ENCODE data around the gene FHAD1. TPM values are rescaled to one million over a fixed set of nuclear protein-coding genes. Genes with fewer than 3 reads are reported as not detected.

Gene FHAD1
- total and polyA plus RNA-seq, 2 of the 13 experiments (the other 11 are each of a cell fraction or from before 2014, with no cell fraction given), result not detected

DNA sequence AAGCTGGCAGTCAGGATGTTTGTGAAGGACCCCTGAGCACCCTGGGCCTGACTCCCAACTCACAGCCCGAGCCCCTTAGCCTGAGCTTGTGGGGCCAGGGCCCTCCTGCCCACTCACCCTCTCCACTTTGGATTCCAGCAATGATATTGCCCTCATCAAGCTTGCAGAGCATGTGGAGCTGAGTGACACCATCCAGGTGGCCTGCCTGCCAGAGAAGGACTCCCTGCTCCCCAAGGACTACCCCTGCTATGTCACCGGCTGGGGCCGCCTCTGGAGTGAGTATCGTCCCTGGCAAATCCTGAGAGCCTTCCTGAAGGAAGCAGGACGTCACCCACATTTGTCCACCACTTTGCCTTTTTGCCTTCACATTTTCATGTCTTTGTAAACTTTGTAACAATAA is 196.3 kb downstream of the FHAD1 start:
- no TSS peak for BruUV-seq (replicated peaks)

DNA sequence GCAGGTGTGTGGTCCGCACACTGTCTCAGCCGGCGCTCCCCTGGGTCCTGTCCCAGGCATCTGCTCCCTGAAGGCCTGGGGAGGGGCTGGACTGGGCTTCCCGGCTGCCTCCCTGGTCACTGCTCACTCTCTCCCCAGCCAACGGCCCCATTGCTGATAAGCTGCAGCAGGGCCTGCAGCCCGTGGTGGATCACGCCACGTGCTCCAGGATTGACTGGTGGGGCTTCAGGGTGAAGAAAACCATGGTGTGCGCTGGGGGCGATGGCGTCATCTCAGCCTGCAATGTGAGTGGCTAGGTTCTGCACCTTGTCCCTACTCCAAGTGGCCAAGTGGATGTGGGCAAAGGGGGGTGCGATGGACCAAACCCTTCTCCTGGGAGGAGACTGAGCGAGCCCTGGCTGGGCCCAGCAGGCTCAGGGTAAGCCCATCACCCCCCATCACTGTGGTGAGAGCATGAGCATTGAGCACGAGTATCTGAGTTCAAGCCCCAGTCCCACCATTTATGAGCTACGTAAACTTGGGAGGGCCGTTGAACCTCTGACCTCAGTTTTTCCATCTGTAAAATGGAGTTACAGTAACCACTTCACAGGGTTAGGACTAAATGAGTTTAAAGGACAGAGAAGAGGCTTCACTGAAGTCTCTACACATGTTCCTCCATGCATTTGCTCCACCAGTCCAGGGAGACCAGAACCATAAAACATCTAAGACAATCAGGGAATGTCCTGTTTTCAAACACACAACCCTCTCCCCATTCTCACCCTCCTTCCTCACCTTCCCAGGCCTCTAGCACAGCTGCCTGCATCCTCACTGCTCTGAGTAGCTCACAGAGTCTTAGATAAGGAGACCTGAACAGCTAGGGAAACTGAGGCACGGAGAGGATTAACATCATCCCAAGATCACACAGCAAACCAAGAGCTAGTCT is 197.7 kb downstream of the FHAD1 start:
- no peak for FAIRE-seq
- Histone ChIP-seq H3K4me2 (ENCODE audit: low read depth, low read length) (no peak overlapping the region), H3K4me1 (ENCODE audit: insufficient read depth, low read length) (peaks cover 9% of the 10 kb centered on the region; the same call in 1 of the 2 replicates), H4K20me1 (ENCODE audit: insufficient read depth, low read length) (0 out of 2 replicates have a peak, but pooled peaks cover 3% of the 10 kb centered on the region), H3K79me2 (ENCODE audit: insufficient read depth, low read length) (no peaks in the 10 kb centered on the region), H3K27me3 (ENCODE audit: control insufficient read depth in 1 of 2, insufficient read depth in 2 of 2, low read length in 2 of 2) (peaks cover 0 to 11% of the 10 kb centered on the region in 2 experiments; a peak in 3 of 5 replicates), H3K4me3 (replicated peaks in 1 of 3; ENCODE audit: insufficient read depth in 1 of 3, low read depth in 2 of 3, low read length in 3 of 3) (no peak overlapping the region), H3K9ac (ENCODE audit: insufficient read depth, low read depth, low read length) (no peak overlapping the region), H2AFZ (ENCODE audit: low read length) (no peak overlapping the region), H3K9me3 (ENCODE audit: low read length) (no peaks in the 10 kb centered on the region), H3K36me3 (replicated peaks in 1 of 2; ENCODE audit: control insufficient read depth in 1 of 2, insufficient read depth in 2 of 2, low read length in 2 of 2) (no peaks in the 10 kb centered on the region), H3K27ac (ENCODE audit: extremely low read length, insufficient read depth, low read length) (no peak overlapping the region)
- intact Hi-C loops (cut with micrococcal nuclease; ENCODE audit: unreplicated experiment), result no loop called here
- no peak; the same call in 2 of the 3 replicates for ATAC-seq
- DNase-seq (ENCODE audit: low spot score), result no peak
- no peak for TF ChIP-seq WIZ (CRISPR knock-in tag; IDR thresholded peaks at IDR 0.05)
- TF ChIP-seq ZMYM3 (CRISPR knock-in tag; IDR thresholded peaks at IDR 0.05), result peak; percentile 41; the same call in 1 of the 2 replicates
- TF ChIP-seq ZNF629 (CRISPR knock-in tag; conservative IDR thresholded peaks at IDR 0.05), result peak; percentile 86
- no peak for TF ChIP-seq ZNF567 (CRISPR knock-in tag; IDR thresholded peaks at IDR 0.05; ENCODE audit: borderline replicate concordance)
- no peak for TF ChIP-seq FOXP1 (IDR thresholded peaks at IDR 0.05)
- TF ChIP-seq FOXP1 (CRISPR knock-in tag; IDR thresholded peaks at IDR 0.05), result no peak
- no TSS peak for BruUV-seq (replicated peaks)
- 59% methylated on average over 16 of the region's 17 CpGs for WGBS (ENCODE audit: low lambda C conversion rate)
- in situ Hi-C loops (cut with HindIII; ENCODE audit: extremely low pct_ligation_motif_present, low pct_unique_long_range_greater_than_20kb), result no loop called here
- POLR2A ChIA-PET, result no interaction called here
- CTCF ChIA-PET (ENCODE audit: low intra/inter-chr PET ratio, low total read pairs), result no interaction called here

More for the DNA sequence above, 196.3 kb downstream of the FHAD1 start:
- Histone ChIP-seq H3K4me1 (ENCODE audit: insufficient read depth, low read length) (peaks cover 12% of the 10 kb centered on the region), H2AFZ (ENCODE audit: low read length) (no peak overlapping the region), H3K27ac (ENCODE audit: extremely low read length, insufficient read depth, low read length) (no peak overlapping the region), H3K4me3 (replicated peaks in 1 of 3; ENCODE audit: insufficient read depth in 1 of 3, low read depth in 2 of 3, low read length in 3 of 3) (no peak overlapping the region), H3K79me2 (ENCODE audit: insufficient read depth, low read length) (no peaks in the 10 kb centered on the region), H3K9ac (ENCODE audit: insufficient read depth, low read depth, low read length) (no peak overlapping the region), H3K9me3 (ENCODE audit: low read length) (no peaks in the 10 kb centered on the region), H3K36me3 (replicated peaks in 1 of 2; ENCODE audit: control insufficient read depth in 1 of 2, insufficient read depth in 2 of 2, low read length in 2 of 2) (no peaks in the 10 kb centered on the region), H3K4me2 (ENCODE audit: low read depth, low read length) (no peak overlapping the region), H3K27me3 (ENCODE audit: control insufficient read depth in 1 of 2, insufficient read depth in 2 of 2, low read length in 2 of 2) (peaks cover 0 to 11% of the 10 kb centered on the region in 2 experiments; a peak in 3 of 5 replicates), H4K20me1 (ENCODE audit: insufficient read depth, low read length) (0 out of 2 replicates have a peak, but pooled peaks cover 3% of the 10 kb centered on the region)
- ChIA-PET CTCF (ENCODE audit: low intra/inter-chr PET ratio, low total read pairs) (no interaction called here), POLR2A (no interaction called here)
- in situ Hi-C loops (cut with HindIII; ENCODE audit: extremely low pct_ligation_motif_present, low pct_unique_long_range_greater_than_20kb) (no loop called here), intact Hi-C loops (cut with micrococcal nuclease; ENCODE audit: unreplicated experiment) (no loop called here)
- ATAC-seq (peak; percentile 41; the same call in 1 of the 3 replicates), FAIRE-seq (no peak), DNase-seq (ENCODE audit: low spot score) (no peak)
- TF ChIP-seq ZNF263 (CRISPR knock-in tag; IDR thresholded peaks at IDR 0.05) (no peak), ZNF709 (CRISPR knock-in tag; IDR thresholded peaks at IDR 0.05) (no peak), SOX13 (IDR thresholded peaks at IDR 0.05) (no peak), SOX13 (CRISPR knock-in tag; conservative IDR thresholded peaks at IDR 0.05 in 1 of 2, IDR thresholded peaks at IDR 0.05 in 1 of 2) (0 out of 4 replicates have a peak, but pooled peaks of 1 of the 2 experiments have one; percentile 4)
- TF ChIP-seq, protein P1, sequence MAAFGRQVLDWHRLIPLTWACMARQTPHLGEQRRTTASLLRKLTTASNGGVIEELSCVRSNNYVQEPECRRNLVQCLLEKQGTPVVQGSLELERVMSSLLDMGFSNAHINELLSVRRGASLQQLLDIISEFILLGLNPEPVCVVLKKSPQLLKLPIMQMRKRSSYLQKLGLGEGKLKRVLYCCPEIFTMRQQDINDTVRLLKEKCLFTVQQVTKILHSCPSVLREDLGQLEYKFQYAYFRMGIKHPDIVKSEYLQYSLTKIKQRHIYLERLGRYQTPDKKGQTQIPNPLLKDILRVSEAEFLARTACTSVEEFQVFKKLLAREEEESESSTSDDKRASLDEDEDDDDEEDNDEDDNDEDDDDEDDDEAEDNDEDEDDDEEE (CRISPR knock-in tag; IDR thresholded peaks at IDR 0.05), result no peak
- 0% methylated on average over 5 of the region's 5 CpGs for WGBS (ENCODE audit: low lambda C conversion rate)

All from HepG2 (cell line).